Lower lobe of right lung (tissue), 2 donors: ENCODE data around the gene CCDC174. TPM values are rescaled to one million over a fixed set of nuclear protein-coding genes. Genes with fewer than 3 reads are reported as not detected.

Source experiments
- ATAC-seq, 2 donors: fragments of 200-7000 bp; cut with Tn5 transposase; one replicate each; pipeline ENCODE4 v1.9.1; 2020 to 2022; ENCODE audit warnings: mild to moderate bottlenecking in 2 of 2, moderate library complexity in 2 of 2
- DNase-seq: peaks from one replicate; pipeline ENCODE4 v3.0.0-alpha.2; 2020
- H3K27ac ChIP-seq: fragments of 200-600 bp; one replicate; pipeline ENCODE4 v1.8.0; 2022
- H3K27me3 ChIP-seq: fragments of 200-600 bp; one replicate; pipeline ENCODE4 v1.8.0; 2022; ENCODE audit warnings: low read depth
- H3K36me3 ChIP-seq: fragments of 200-600 bp; one replicate; pipeline ENCODE4 v1.8.0; 2022; ENCODE audit warnings: mild to moderate bottlenecking
- H3K4me1 ChIP-seq: fragments of 200-600 bp; one replicate; pipeline ENCODE4 v1.8.0; 2022
- H3K4me3 ChIP-seq: fragments of 200-600 bp; one replicate; pipeline ENCODE4 v1.8.0; 2022; ENCODE audit warnings: mild to moderate bottlenecking
- H3K9me3 ChIP-seq: fragments of 200-600 bp; one replicate; pipeline ENCODE4 v1.8.0; 2022
- intact Hi-C: fragments of 100-400 bp; cut with DNase I; formaldehyde crosslinking; loops from one replicate; pipeline ENCODE4 v1.11.0; 2022
- total RNA-seq: library from RNA; stranded (reverse); fragmentation: NEBNext Ultra II Directional; extraction: Animal tissue kit (Norgen Biotek cat#: 25700); gene quantifications from one replicate; pipeline ENCODE4 v1.2.1, GENCODE V29; 2021
- TF ChIP-seq, protein P1 (sequence below): fragments of 200-600 bp; IDR thresholded peaks from one replicate; pipeline ENCODE4 v1.8.0; 2022; ENCODE audit warnings: antibody characterized with exemption, mild to moderate bottlenecking
- donor health status: DM: no; HTN: yes; CAD: no; lungs with severe emphysema.

CCDC174 gene
- total RNA-seq, 1 donor from 2014 or later = 18.2 TPM

DNA sequence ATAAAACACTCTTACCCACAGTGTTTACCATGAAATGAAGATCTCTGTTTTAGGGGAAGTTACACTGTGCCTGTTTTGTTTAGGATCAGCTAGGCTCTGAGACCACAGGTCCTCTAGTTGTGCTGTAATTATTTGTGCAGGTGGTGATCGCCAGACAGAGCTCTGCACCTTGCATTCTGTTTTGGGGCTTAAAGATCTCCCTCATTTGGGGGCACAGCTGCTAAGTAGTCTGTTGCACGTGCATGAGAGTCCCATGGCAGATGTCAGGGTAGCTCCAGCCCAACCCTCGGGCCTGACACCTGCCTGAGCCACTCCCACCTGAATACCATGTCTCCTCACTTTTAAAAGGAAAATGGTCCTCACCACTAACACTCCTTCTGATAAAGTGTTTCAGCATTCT lies 35.8 kb downstream of the CCDC174 start:
- DNase-seq (no peak), ATAC-seq (no peak)
- no peaks in the 10 kb centered on the region for H3K27me3 ChIP-seq
- TF ChIP-seq, protein P1, sequence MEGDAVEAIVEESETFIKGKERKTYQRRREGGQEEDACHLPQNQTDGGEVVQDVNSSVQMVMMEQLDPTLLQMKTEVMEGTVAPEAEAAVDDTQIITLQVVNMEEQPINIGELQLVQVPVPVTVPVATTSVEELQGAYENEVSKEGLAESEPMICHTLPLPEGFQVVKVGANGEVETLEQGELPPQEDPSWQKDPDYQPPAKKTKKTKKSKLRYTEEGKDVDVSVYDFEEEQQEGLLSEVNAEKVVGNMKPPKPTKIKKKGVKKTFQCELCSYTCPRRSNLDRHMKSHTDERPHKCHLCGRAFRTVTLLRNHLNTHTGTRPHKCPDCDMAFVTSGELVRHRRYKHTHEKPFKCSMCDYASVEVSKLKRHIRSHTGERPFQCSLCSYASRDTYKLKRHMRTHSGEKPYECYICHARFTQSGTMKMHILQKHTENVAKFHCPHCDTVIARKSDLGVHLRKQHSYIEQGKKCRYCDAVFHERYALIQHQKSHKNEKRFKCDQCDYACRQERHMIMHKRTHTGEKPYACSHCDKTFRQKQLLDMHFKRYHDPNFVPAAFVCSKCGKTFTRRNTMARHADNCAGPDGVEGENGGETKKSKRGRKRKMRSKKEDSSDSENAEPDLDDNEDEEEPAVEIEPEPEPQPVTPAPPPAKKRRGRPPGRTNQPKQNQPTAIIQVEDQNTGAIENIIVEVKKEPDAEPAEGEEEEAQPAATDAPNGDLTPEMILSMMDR = no peak
- H3K36me3 ChIP-seq = no peaks in the 10 kb centered on the region
- H3K27ac ChIP-seq = no peak overlapping the region
- intact Hi-C loops = no loop called here
- no peak overlapping the region for H3K4me3 ChIP-seq
- H3K9me3 ChIP-seq = no peaks in the 10 kb centered on the region
- no peaks in the 10 kb centered on the region for H3K4me1 ChIP-seq

DNA sequence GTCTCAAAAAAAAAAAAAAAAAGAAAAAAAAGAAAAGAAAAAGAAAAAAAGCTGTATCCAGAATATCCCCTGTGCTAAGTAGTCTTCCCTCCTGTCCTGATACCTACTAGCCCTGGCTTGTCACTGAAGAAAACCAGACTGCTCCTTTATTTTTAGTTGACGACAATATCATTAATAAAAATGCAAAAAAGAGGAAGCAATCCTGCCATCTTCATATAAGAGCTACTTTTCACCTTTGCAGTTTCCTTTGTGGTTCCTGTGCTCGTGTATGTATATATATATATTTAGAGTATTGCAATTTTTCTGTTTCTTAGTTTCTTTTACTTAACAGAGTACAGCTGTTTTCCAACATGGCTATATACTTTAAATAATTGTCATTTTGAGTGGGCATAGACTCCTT lies 37.0 kb downstream of the CCDC174 start:
- Histone ChIP-seq H3K36me3 (no peaks in the 10 kb centered on the region), H3K4me3 (no peak overlapping the region), H3K4me1 (no peaks in the 10 kb centered on the region), H3K9me3 (no peaks in the 10 kb centered on the region), H3K27ac (no peak overlapping the region), H3K27me3 (no peaks in the 10 kb centered on the region)
- ATAC-seq (no peak), DNase-seq (no peak)
- TF ChIP-seq, protein P1 = no peak
- intact Hi-C loops = no loop called here

DNA sequence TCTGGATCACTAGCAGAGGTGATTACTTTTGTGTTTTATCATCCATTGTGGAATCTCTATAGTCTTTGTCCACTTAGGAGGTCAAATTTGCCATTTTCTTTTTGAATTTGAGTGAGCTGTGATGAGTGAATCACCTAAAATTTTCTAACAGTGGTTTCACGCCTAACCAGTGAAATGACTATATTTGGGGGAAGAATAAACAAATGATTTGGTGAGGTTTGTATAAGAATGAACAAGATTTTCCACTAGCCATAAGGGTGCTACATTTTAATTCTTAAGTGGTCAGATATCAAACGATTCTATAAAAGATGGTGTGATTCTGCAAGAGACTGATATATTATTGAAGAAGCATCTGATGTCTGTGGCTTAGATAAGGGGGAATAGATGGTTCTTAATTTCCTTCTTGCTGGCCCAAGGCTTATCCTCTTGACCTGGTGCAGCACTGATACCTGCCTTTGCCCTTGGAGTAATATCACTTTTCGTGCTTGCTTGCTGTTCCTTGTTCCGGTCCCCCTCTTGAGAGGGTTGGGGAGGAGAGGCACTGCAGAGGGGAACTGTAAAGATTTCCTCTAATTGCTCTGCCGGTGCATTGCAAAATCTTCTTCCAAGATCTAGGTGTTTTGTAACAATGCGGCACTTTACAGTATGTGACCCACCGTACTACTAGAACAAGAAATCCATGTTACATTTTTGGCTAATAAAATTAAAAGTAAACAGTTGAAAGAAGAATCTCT lies 37.9 kb downstream of the CCDC174 start:
- Histone ChIP-seq H3K4me3 (no peak overlapping the region), H3K9me3 (no peaks in the 10 kb centered on the region), H3K4me1 (no peaks in the 10 kb centered on the region), H3K27ac (no peak overlapping the region), H3K36me3 (no peaks in the 10 kb centered on the region), H3K27me3 (no peaks in the 10 kb centered on the region)
- no peak for DNase-seq
- no peak for ATAC-seq
- intact Hi-C loops = no loop called here
- TF ChIP-seq, protein P1 = no peak

DNA sequence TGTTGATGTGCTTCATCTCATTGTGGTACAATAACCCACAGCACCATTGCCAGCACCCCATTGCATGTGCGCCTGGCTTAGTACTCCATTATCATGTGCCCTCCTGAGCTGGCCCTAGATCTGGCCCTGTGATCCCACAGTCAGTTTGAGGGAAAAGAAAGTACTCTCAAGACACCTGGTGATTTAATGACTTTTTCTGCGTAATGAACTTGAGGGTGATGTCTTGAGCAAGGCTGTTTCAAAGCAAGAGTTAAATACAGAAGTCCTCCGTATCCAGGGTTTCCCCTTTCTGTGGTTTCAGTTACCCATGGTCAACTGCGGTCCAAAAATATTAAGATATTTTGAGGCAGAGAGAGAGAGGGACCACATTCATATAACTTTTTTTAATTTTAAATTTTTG lies 39.7 kb downstream of the CCDC174 start:
- no peak overlapping the region for H3K4me3 ChIP-seq
- H3K36me3 ChIP-seq = no peaks in the 10 kb centered on the region
- TF ChIP-seq, protein P1 = no peak
- no peaks in the 10 kb centered on the region for H3K4me1 ChIP-seq
- DNase-seq = no peak
- ATAC-seq = no peak
- H3K27me3 ChIP-seq = no peaks in the 10 kb centered on the region
- no peaks in the 10 kb centered on the region for H3K9me3 ChIP-seq
- H3K27ac ChIP-seq = no peak overlapping the region
- intact Hi-C loops = no loop called here

DNA sequence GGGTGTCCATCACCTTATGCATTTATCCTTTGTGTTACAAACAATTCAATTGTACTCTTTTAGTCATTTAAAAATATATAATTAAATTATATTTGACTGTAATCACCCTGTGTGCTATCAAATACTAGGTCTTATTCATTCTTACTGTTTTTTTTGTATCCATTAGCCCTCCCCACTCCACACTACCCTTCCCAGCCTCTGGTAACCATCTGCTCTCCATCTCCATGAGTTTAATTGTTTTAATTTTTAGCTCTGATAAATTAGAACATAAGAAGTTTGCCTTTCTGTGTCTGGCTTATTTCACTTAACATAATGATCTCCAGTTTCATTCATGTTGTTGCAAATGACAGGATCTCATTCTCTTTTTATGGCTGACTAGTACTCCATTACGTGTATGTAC lies 40.2 kb downstream of the CCDC174 start:
- H3K27ac ChIP-seq = no peak overlapping the region
- no peaks in the 10 kb centered on the region for H3K4me1 ChIP-seq
- no peaks in the 10 kb centered on the region for H3K9me3 ChIP-seq
- intact Hi-C loops = no loop called here
- DNase-seq (no peak), ATAC-seq (no peak)
- no peak overlapping the region for H3K4me3 ChIP-seq
- H3K27me3 ChIP-seq = no peaks in the 10 kb centered on the region
- no peaks in the 10 kb centered on the region for H3K36me3 ChIP-seq
- TF ChIP-seq, protein P1 = no peak
